GM13977 (cell line): ENCODE data around the gene TMEM91.
"Not testable (repeated sequence)": the region's sequence is repeated elsewhere in the genome, so short reads cannot be mapped to it uniquely, and the experiment has no call there.

Experiments
- DNase-seq: peaks from one replicate; pipeline ENCODE4 v3.0.0; 2012; ENCODE audit warnings: low spot score
- in situ Hi-C: fragments of 300-500 bp; cut with MboI; formaldehyde crosslinking; loops from one replicate; pipeline ENCODE4 v1.12.0; 2022; ENCODE audit warnings: low sequenced_read_pairs, low pct_unique_long_range_greater_than_20kb, mixed read lengths, inconsistent platforms; ENCODE audit not compliant: unreplicated experiment
- TF ChIP-seq, protein P1 (sequence below): IDR thresholded peaks from 2 replicates; pipeline ENCODE4 v1.5.1; 2012; ENCODE audit warnings: mild to moderate bottlenecking, control low read depth; ENCODE audit not compliant: insufficient read depth; ENCODE audit errors: extremely low read depth, missing control alignments

The TMEM91 gene

DNA sequence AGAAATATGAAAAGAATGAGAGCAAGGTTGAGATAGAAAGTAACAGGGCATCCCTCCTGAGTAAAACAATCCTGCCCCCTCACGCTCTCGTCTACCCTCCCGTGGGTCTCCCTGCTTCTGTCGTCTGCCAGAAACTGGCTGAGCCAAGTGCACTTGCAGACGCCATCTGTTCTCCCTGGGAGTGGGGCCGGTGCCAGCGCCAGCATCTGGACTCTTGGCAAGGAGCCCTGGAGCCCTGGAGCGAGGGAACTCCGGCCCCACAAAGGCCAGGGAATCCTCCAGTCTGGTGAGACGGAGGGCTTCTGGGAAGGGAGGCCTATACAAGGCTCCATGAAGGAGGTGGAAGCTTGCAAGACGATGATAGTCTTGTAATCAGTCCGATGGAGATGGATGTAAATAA, 2.3 kb upstream of the TMEM91 start:
- in situ Hi-C loops, result no loop called here
- TF ChIP-seq, protein P1, sequence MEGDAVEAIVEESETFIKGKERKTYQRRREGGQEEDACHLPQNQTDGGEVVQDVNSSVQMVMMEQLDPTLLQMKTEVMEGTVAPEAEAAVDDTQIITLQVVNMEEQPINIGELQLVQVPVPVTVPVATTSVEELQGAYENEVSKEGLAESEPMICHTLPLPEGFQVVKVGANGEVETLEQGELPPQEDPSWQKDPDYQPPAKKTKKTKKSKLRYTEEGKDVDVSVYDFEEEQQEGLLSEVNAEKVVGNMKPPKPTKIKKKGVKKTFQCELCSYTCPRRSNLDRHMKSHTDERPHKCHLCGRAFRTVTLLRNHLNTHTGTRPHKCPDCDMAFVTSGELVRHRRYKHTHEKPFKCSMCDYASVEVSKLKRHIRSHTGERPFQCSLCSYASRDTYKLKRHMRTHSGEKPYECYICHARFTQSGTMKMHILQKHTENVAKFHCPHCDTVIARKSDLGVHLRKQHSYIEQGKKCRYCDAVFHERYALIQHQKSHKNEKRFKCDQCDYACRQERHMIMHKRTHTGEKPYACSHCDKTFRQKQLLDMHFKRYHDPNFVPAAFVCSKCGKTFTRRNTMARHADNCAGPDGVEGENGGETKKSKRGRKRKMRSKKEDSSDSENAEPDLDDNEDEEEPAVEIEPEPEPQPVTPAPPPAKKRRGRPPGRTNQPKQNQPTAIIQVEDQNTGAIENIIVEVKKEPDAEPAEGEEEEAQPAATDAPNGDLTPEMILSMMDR, result no peak
- no peak for DNase-seq

DNA sequence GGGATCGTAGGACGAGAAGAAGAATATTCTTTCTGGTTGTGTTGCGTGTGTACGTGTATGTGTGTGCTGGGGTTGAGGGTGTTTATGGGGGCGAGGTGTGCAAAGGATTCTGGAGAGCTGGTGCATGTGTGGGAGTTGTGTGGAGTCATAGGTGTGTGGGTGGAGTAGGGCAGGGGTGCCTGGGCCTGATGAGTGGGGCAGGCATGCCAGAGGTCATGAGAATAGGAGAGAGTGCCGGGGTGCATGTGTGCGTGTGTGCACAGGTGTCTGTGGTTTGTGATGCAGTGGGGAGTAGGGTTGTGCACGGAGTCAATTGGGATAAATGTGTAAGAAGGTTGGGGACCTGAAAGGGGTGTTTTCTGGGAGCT, 649 bp downstream of the TMEM91 start:
- TF ChIP-seq, protein P1, result no peak
- in situ Hi-C loops, result no loop called here
- no peak for DNase-seq

DNA sequence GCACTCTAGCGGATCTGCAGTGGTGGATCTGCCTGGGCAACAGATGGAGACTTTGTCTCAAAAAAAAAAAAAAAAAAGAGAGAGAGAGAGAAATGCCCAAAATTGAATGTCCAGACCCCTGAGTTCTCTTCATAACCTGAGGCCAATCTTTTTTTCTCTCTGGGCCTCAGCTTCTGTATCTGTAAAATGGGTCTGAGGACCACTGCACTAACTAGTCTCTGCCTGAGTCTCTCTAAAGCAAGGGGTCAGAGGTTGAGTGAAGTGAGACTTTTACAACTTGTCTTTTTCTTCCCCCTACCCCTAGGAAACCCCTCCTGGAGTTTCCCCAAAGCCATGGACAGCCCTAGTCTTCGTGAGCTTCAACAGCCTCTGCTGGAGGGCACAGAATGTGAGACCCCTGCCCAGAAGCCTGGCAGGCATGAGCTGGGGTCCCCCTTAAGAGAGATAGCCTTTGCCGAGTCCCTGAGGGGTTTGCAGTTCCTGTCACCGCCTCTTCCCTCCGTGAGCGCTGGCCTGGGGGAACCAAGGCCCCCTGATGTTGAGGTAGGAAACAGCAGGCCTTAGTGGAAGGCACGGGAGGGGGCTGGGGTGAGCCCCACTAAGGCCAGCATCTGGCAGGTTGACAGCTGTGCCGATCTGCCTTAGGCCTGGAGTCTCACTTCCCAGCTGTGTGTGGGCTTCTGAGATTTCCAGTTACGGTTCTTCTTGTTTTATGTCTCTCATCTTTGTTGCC, 1.8 kb downstream of the TMEM91 start:
- TF ChIP-seq, protein P1, result peak; percentile 45
- in situ Hi-C loops, result no loop called here
- peak; percentile 71 for DNase-seq

DNA sequence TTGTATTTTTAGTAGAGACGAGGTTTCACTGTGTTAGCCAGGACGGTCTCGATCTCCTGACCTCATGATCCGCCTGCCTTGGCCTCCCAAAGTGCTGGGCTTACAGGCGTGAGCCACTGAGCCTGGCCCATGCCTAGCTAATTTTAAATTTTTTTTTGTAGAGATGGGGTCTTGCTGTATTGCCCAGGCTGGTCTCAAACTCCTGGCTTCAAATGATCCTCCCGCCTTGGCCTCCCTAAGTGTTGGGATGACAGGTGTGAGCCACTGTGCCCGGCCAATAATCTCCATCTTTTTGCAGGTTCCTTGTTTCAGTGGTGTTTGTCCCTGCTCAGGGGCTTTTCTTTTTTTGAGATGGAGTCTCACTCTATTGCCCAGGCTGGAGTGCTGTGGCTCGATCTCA, 5.2 kb downstream of the TMEM91 start:
- DNase-seq, in situ Hi-C loops: not testable (repeated sequence)

DNA sequence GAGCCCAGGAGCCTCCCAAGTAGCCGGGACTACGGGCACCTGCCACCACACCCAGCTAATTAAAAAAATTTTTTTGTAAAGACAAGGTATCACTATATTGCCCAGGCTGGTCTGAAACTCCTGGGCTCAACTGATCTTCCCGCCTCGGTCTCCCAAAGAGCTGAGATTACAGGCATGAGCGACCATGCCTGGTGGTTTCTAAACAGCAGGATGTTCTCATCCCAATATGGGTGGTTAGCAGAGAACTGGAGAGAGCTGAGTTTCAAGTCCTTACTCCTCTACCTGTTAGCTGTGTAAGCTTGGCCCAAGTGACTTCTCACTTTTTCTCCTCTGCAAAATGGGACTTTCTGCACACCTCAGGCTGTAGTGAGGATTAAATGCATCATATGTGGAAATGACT, 8.0 kb downstream of the TMEM91 start:
- in situ Hi-C loops, result no loop called here
- TF ChIP-seq, protein P1, result no peak
- no peak for DNase-seq

DNA sequence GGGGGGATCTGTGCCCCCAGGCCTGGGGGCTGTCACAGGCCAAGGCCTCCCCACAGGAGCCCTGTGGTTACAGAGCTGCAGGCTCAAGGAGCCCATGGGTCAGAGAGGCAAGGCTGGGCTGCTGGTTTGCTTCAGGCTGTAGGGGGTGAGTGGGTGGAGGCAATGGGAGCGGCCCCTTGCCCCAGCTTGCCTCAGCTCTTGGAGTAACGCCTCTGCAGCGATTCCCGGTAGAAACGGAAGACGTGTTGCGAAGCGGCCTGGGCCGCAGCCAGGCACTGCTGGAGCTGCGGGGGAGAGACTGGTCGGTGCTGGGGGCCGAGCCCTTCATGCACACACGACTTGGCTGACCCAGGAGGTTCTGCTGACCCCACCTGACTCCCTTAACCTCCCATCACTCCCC, 10.1 kb downstream of the TMEM91 start:
- in situ Hi-C loops, result no loop called here
- DNase-seq, result no peak
- TF ChIP-seq, protein P1, result no peak

DNA sequence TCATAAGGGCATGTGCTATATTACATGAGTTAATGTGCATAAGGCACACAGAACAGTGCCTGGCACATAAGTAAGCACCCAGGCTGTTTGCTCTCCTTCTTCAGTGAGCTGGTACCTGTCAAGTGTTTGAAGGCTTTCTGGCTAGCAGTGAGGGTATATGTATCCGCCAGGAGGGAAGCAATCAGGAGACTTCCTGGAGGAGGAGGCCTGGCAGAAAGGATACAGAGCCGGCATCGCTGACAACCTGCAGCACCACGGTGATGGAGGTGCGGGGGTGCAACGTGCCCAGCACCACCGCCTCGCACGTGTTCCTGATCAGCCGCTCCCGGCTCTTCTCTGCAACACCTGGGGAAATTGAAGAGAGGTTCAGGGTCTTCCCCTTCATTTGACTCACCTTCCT, 15.3 kb downstream of the TMEM91 start:
- TF ChIP-seq, protein P1, result no peak
- DNase-seq, result no peak
- in situ Hi-C loops, result no loop called here
